SK-N-SH treated with all-trans-retinoic acid at 6 μM for 48 hours (cell line): ENCODE results near the gene NUP42.

Experiments
- BACH2 ChIP-seq: fragments of 250-450 bp; sonication (Bioruptor Pico); IDR thresholded peaks from 2 replicates; pipeline ENCODE4 v1.9.0; 2021; ENCODE audit warnings: mild to moderate bottlenecking, borderline replicate concordance
- RARB ChIP-seq: fragments of 250-450 bp; sonication (Bioruptor Pico); IDR thresholded peaks from 2 replicates; pipeline ENCODE4 v1.8.0; 2021; ENCODE audit warnings: mild to moderate bottlenecking, moderate library complexity
- SNAI2 ChIP-seq: fragments of 250-450 bp; sonication (Bioruptor Pico); IDR thresholded peaks from 2 replicates; pipeline ENCODE4 v1.5.0; 2020; ENCODE audit warnings: mild to moderate bottlenecking, moderate library complexity
- ZFP3 ChIP-seq: fragments of 250-450 bp; sonication (Bioruptor Pico); IDR thresholded peaks from 2 replicates; pipeline ENCODE4 v1.5.0; 2020; ENCODE audit warnings: mild to moderate bottlenecking, moderate library complexity
- ZNF70 ChIP-seq: fragments of 450-650 bp; formaldehyde crosslinking; IDR thresholded peaks from 2 replicates; pipeline ENCODE4 v1.5.0; 2020; ENCODE audit warnings: mild to moderate bottlenecking, moderate library complexity

- no peak for TF ChIP-seq BACH2 (CRISPR knock-in tag)
- no peak for TF ChIP-seq RARB
- TF ChIP-seq SNAI2 (CRISPR knock-in tag) = no peak
- no peak for TF ChIP-seq ZFP3 (CRISPR knock-in tag)
- TF ChIP-seq ZNF70 (CRISPR knock-in tag) = no peak
Measured at GRCh38 chr7:23234569-23235296, 52.9 kb downstream of the NUP42 start.
